Muscle layer of duodenum (tissue), 2 donors: ENCODE results near the gene LY9.

Experiments
- H3K27ac ChIP-seq: one replicate; pipeline ENCODE4 v1.7.0; 2013; ENCODE audit warnings: mild to moderate bottlenecking, low read length
- H3K27me3 ChIP-seq: one replicate; pipeline ENCODE4 v1.7.0; 2013; ENCODE audit warnings: low read depth, mild to moderate bottlenecking, control low read depth, low read length
- H3K36me3 ChIP-seq, 2 donors: one replicate each; pipeline ENCODE4 v1.7.0; 2013; ENCODE audit warnings: low read length in 2 of 2, control low read depth in 1 of 2, mild to moderate bottlenecking in 1 of 2; ENCODE audit not compliant: insufficient read depth in 2 of 2, control insufficient read depth in 1 of 2
- H3K4me1 ChIP-seq, 2 donors: one replicate each; pipeline ENCODE4 v1.7.0; 2013; ENCODE audit warnings: low read length in 2 of 2, mild to moderate bottlenecking in 2 of 2, control low read depth in 1 of 2, moderate library complexity in 1 of 2; ENCODE audit not compliant: insufficient read depth in 2 of 2, control insufficient read depth in 1 of 2
- H3K4me3 ChIP-seq, 2 donors: one replicate each; pipeline ENCODE4 v1.7.0; 2013; ENCODE audit warnings: low read length in 2 of 2, low read depth in 1 of 2, mild to moderate bottlenecking in 1 of 2
- H3K9me3 ChIP-seq, 2 donors: one replicate each; pipeline ENCODE4 v1.7.0; 2013; ENCODE audit warnings: low read length in 2 of 2, control low read depth in 1 of 2, mild to moderate bottlenecking in 1 of 2; ENCODE audit not compliant: control insufficient read depth in 1 of 2
- donor health status: healthy.

The LY9 gene

GRCh38 chr1:160839746-160840145 is 43.8 kb downstream of the LY9 start:
- peaks cover 0 to 12% of the 10 kb centered on the region in 2 donors for H3K4me1 ChIP-seq
- H3K9me3 ChIP-seq, result no peaks in the 10 kb centered on the region
- H3K4me3 ChIP-seq, result no peak overlapping the region
- H3K27ac ChIP-seq, result no peak overlapping the region
- no peaks in the 10 kb centered on the region for H3K27me3 ChIP-seq
- no peaks in the 10 kb centered on the region for H3K36me3 ChIP-seq

GRCh38 chr1:160841079-160841478 is 45.1 kb downstream of the LY9 start:
- Histone ChIP-seq H3K36me3 (no peaks in the 10 kb centered on the region), H3K9me3 (no peaks in the 10 kb centered on the region), H3K4me3 (no peak overlapping the region), H3K27me3 (no peaks in the 10 kb centered on the region), H3K4me1 (peaks cover 0 to 10% of the 10 kb centered on the region in 2 donors), H3K27ac (no peak overlapping the region)

GRCh38 chr1:160844447-160845232 is 48.7 kb downstream of the LY9 start:
- no peaks in the 10 kb centered on the region for H3K9me3 ChIP-seq
- H3K36me3 ChIP-seq, result no peaks in the 10 kb centered on the region
- H3K4me1 ChIP-seq, result no peaks in the 10 kb centered on the region
- H3K27ac ChIP-seq, result no peak overlapping the region
- H3K27me3 ChIP-seq, result no peaks in the 10 kb centered on the region
- no peak overlapping the region for H3K4me3 ChIP-seq

- H3K27ac ChIP-seq, result no peak overlapping the region
- no peaks in the 10 kb centered on the region for H3K36me3 ChIP-seq
- H3K27me3 ChIP-seq, result no peaks in the 10 kb centered on the region
- H3K4me1 ChIP-seq, result no peaks in the 10 kb centered on the region
- H3K9me3 ChIP-seq, result no peaks in the 10 kb centered on the region
- H3K4me3 ChIP-seq, result no peak overlapping the region
These were observed 50.3 kb downstream of the LY9 start for GRCh38 chr1:160846281-160846680.

- H3K27me3 ChIP-seq, result no peaks in the 10 kb centered on the region
- H3K4me3 ChIP-seq, result no peak overlapping the region
- H3K4me1 ChIP-seq, result no peaks in the 10 kb centered on the region
- H3K36me3 ChIP-seq, result no peaks in the 10 kb centered on the region
- no peaks in the 10 kb centered on the region for H3K9me3 ChIP-seq
- H3K27ac ChIP-seq, result no peak overlapping the region
These were observed 54.6 kb downstream of the LY9 start for GRCh38 chr1:160850541-160850940.

GRCh38 chr1:160850993-160851392 is 55.0 kb downstream of the LY9 start:
- H3K27ac ChIP-seq, result no peak overlapping the region
- no peak overlapping the region for H3K4me3 ChIP-seq
- H3K27me3 ChIP-seq, result no peaks in the 10 kb centered on the region
- no peaks in the 10 kb centered on the region for H3K4me1 ChIP-seq
- H3K36me3 ChIP-seq, result no peaks in the 10 kb centered on the region
- no peaks in the 10 kb centered on the region for H3K9me3 ChIP-seq

- H3K27me3 ChIP-seq, result no peaks in the 10 kb centered on the region
- no peaks in the 10 kb centered on the region for H3K9me3 ChIP-seq
These were observed 57.0 kb downstream of the LY9 start for GRCh38 chr1:160853014-160853413.

GRCh38 chr1:160853754-160854153 is 57.8 kb downstream of the LY9 start:
- H3K4me3 ChIP-seq, result no peak overlapping the region
- H3K27ac ChIP-seq, result no peak overlapping the region
- H3K36me3 ChIP-seq, result no peaks in the 10 kb centered on the region
- no peaks in the 10 kb centered on the region for H3K9me3 ChIP-seq
- no peaks in the 10 kb centered on the region for H3K4me1 ChIP-seq
- H3K27me3 ChIP-seq, result no peaks in the 10 kb centered on the region

More at GRCh38 chr1:160853014-160853413, 57.0 kb downstream of the LY9 start:
- no peak overlapping the region for H3K27ac ChIP-seq
- H3K36me3 ChIP-seq, result no peaks in the 10 kb centered on the region
- H3K4me1 ChIP-seq, result no peaks in the 10 kb centered on the region
- no peak overlapping the region for H3K4me3 ChIP-seq

GRCh38 chr1:160855181-160855981 is 59.4 kb downstream of the LY9 start:
- no peaks in the 10 kb centered on the region for H3K36me3 ChIP-seq
- H3K4me3 ChIP-seq, result no peak overlapping the region
- H3K27me3 ChIP-seq, result no peaks in the 10 kb centered on the region
- no peak overlapping the region for H3K27ac ChIP-seq
- no peaks in the 10 kb centered on the region for H3K4me1 ChIP-seq
- no peaks in the 10 kb centered on the region for H3K9me3 ChIP-seq

GRCh38 chr1:160858097-160858496 is 62.1 kb downstream of the LY9 start:
- Histone ChIP-seq H3K27me3 (no peaks in the 10 kb centered on the region), H3K4me1 (no peaks in the 10 kb centered on the region), H3K36me3 (no peaks in the 10 kb centered on the region), H3K4me3 (no peak overlapping the region), H3K9me3 (no peaks in the 10 kb centered on the region), H3K27ac (no peak overlapping the region)

- no peak overlapping the region for H3K4me3 ChIP-seq
These were observed 62.5 kb downstream of the LY9 start for GRCh38 chr1:160858507-160858906.

More at GRCh38 chr1:160858507-160858906, 62.5 kb downstream of the LY9 start:
- Histone ChIP-seq H3K27me3 (no peaks in the 10 kb centered on the region), H3K4me1 (no peaks in the 10 kb centered on the region), H3K9me3 (no peaks in the 10 kb centered on the region), H3K27ac (no peak overlapping the region), H3K36me3 (no peaks in the 10 kb centered on the region)
